Stimulated activated CD4-positive, alpha-beta T cell treated with anti-CD3 and anti-CD28 coated beads, Interleukin-12 subunit alpha, Interleukin-12 subunit beta, amount 100 ng/mL, for 24 hours (primary cell): ENCODE results near the gene ZNF281.
"Not testable (repeated sequence)": the region's sequence is repeated elsewhere in the genome, so short reads cannot be mapped to it uniquely, and the experiment has no call there.

Experiments
- DNase-seq, 2 experiments: peaks; one replicate each; pipeline ENCODE4 v3.0.0-alpha.2; 2020; ENCODE audit warnings: low read depth in 2 of 2

Gene ZNF281

DNA sequence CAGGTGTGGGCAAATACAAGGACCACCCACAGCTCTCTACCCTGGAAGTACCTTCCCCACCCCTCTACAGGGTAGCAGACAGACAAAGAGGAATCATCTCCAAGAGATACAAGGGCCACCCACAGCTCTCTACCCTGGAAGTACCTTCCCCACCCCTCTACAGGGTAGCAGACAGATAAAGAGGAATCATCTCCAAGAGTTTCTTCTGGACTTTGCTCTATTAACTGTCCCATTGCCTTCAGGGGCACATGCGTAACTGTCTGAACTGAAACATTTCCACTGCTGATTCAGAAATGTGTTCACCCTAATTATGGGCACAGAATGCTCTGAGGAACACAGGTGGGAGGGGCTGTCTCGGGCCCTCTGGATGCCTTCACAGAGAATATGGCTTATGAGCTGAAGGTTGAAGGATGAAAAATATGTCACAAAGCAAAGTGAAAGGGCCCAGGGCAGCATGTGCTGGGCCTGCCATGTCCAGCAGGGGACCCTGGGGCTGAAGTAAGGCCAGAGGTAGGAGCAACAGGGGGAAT is 43.9 kb downstream of the ZNF281 start:
- DNase-seq, result no peak

- DNase-seq, result no peak
Observed at GRCh38 chr1:200364831-200365230, 45.0 kb downstream of the ZNF281 start.

DNA sequence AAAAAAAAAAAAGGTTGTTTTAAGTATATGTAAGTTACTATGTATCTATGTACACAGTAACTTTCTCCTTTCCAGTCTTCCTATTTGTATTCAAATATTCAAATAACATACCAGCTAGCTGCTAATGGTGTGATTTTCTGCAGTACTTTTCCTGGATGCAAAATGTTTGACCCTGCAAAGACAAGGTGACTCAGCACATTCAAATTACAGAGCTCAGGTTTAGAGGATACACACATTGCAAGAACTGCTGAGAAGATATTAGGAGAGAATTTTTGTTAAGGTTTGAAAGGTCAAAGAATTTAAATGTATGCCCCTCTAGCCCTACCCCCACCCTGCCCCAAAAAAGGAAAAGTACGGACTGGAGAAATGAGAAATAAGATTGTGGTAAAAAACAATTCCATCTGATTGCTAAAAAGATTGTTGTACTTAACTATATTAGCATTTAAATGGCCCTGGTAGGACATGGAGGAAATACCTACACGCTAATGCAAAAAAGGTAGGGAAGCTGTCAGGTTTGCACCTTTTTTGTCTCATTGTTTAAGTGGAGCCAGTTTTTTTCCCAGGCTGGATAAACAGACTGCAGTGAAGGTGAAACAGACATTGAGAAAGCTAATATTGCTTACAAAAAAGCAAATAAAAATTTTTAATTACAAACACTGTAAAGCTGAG is 45.6 kb downstream of the ZNF281 start:
- no peak for DNase-seq

DNA sequence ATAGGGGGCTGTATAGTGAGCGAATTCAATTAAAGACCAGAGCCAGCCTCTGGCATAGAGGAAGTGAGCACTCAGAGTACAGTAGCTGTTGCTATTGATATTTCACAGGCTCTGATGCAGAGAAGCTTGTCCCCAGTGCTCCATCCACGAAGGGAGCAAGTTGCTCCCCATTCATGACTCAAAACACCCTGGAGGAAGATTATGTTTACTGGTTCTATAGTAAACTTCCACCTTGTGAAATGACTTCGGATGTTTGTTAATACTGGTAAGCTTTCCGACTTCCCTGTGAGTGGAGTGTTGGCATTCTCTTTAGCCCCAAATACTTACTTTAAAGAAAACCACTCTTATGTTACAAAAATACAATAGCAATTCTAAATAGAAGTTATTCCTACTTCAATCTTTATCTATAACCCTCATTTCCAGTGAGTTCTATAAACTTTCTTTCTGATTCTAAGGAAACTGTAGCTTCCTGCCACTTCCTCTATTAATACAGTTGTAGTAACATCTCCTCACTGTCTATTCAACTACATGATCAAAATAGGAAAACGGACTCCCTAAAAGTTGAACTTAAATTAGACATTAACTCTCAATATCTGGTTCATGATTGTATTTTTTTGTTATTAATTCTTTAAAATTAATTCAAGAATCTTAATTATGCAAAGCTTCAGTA is 46.4 kb downstream of the ZNF281 start:
- DNase-seq, result no peak

GRCh38 chr1:200362421-200362820 is 47.4 kb downstream of the ZNF281 start:
- DNase-seq, result no peak

GRCh38 chr1:200359610-200360163 is 50.1 kb downstream of the ZNF281 start:
- no peak for DNase-seq

DNA sequence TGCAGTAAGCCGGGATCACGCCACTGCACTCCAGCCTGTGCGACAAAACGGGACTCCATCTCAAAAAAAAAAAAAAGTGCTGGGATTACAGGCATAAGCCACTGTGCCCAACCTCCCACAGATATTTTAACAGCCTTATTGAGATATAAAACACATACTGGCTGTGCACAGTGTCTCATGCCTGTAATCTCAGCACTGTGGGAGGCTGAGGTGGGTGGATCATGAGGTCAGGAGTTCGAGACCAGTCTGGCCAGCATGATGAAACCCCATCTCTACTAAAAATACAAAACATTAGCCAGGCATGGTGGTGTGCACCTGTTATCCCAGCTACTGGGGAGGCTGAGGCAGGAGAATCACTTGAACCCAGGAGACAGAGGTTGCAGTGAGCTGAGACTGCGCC is 51.9 kb downstream of the ZNF281 start:
- DNase-seq, result not testable (repeated sequence)

DNA sequence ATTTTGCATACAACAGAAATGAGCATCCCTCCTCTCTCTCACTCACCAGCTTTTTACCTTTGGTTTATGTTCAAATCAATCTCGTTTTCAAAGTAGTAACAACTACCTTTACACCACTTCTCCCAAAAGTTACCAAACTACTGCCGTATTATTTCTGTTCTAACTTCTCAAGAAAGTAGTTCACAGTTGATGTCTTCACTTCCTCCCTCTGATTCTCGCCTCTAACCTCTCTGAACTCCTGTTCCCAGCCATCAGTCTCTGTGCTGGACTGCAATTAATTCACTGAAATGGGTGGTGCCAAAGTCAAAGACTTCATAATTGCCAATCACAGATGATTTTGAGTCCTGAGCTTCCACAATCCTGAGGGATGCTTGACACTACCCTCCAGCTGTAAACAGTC is 54.0 kb downstream of the ZNF281 start:
- no peak for DNase-seq
